GM18498 (cell line): ENCODE results near the gene ZNF23.

Source experiments
- ATAC-seq: cut with Tn5 transposase; IDR thresholded peaks from one replicate; pipeline ENCODE4 v1.9.1; 2021; ENCODE audit warnings: mild to moderate bottlenecking, moderate library complexity; ENCODE audit not compliant: unreplicated experiment

Gene ZNF23

DNA sequence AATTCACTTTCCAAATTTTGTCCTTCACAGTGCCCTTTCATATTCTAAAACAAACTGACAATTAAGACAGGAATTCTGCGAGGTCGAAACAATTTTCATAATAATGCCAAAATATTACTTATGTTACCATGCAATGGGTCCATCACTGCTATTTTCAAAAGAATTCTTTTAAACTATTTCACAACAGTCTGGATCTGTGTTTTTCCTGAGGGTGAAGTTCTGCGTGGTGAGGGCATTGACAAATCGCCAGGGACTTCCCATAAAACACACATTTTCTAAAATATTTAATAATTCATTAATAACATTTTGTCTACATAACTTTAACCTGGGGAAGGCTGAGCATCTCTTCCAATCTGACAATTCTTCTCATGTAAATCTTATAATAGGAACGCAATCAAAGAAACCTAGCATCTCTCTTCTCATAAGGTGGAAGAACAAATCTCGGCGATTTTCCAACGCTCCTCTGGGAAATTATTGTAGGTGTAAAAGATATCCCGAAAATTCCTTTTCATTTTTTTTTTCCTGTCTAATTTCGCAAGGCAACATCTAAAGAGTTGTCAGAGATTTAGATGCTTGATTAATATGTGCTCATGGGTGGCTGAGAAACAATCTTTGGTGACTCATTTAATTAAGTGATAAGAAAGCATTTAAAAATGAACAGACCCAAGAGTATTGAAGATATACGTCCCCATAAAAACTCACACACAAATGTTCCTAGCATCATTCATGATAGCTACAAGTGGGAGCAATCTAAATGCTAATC is 62.1 kb downstream of the ZNF23 start:
- no peak for ATAC-seq
